ENCODE results near the gene PPIA.
"Not testable (repeated sequence)": the region's sequence is repeated elsewhere in the genome, so short reads cannot be mapped to it uniquely, and the experiment has no call there.

PPIA gene

GRCh38 chr7:44785218-44785617 lies 11.3 kb upstream of the PPIA start:
- H3K4me1 ChIP-seq (ENCODE audit: control insufficient read depth, insufficient read depth, low read length, poor library complexity, severe bottlenecking); H3K27ac ChIP-seq (ENCODE audit: insufficient read depth, low read length, poor library complexity, severe bottlenecking); H3K36me3 ChIP-seq (ENCODE audit: control insufficient read depth, insufficient read depth, low read length); DNase-seq; H3K27me3 ChIP-seq (replicated peaks; ENCODE audit: control insufficient read depth, insufficient read depth, low read length, poor library complexity, severe bottlenecking); H3K4me3 ChIP-seq (ENCODE audit: insufficient read depth, low read depth, low read length, poor library complexity, severe bottlenecking); H3K9me3 ChIP-seq (ENCODE audit: control insufficient read depth, low read length): not testable (repeated sequence)

GRCh38 chr7:44787041-44787440 lies 9.4 kb upstream of the PPIA start:
- Histone ChIP-seq H3K36me3 (ENCODE audit: control insufficient read depth, insufficient read depth, low read length) (no peaks in the 10 kb centered on the region), H3K4me3 (ENCODE audit: insufficient read depth, low read depth, low read length, poor library complexity, severe bottlenecking) (no peak overlapping the region), H3K4me1 (ENCODE audit: control insufficient read depth, insufficient read depth, low read length, poor library complexity, severe bottlenecking) (no peaks in the 10 kb centered on the region), H3K27me3 (replicated peaks; ENCODE audit: control insufficient read depth, insufficient read depth, low read length, poor library complexity, severe bottlenecking) (no peaks in the 10 kb centered on the region), H3K9me3 (ENCODE audit: control insufficient read depth, low read length) (no peaks in the 10 kb centered on the region), H3K27ac (ENCODE audit: insufficient read depth, low read length, poor library complexity, severe bottlenecking) (no peak overlapping the region)
- no peak for DNase-seq

- no peak for DNase-seq
- Histone ChIP-seq H3K9me3 (ENCODE audit: control insufficient read depth, low read length) (no peaks in the 10 kb centered on the region), H3K4me3 (ENCODE audit: insufficient read depth, low read depth, low read length, poor library complexity, severe bottlenecking) (no peak overlapping the region), H3K27ac (ENCODE audit: insufficient read depth, low read length, poor library complexity, severe bottlenecking) (no peak overlapping the region), H3K36me3 (ENCODE audit: control insufficient read depth, insufficient read depth, low read length) (no peaks in the 10 kb centered on the region), H3K4me1 (ENCODE audit: control insufficient read depth, insufficient read depth, low read length, poor library complexity, severe bottlenecking) (no peaks in the 10 kb centered on the region), H3K27me3 (replicated peaks; ENCODE audit: control insufficient read depth, insufficient read depth, low read length, poor library complexity, severe bottlenecking) (no peaks in the 10 kb centered on the region)
Observed at GRCh38 chr7:44787762-44788161, 8.7 kb upstream of the PPIA start.

GRCh38 chr7:44789990-44790389 lies 6.5 kb upstream of the PPIA start:
- Histone ChIP-seq H3K4me3 (ENCODE audit: insufficient read depth, low read depth, low read length, poor library complexity, severe bottlenecking) (no peak overlapping the region), H3K27ac (ENCODE audit: insufficient read depth, low read length, poor library complexity, severe bottlenecking) (no peak overlapping the region), H3K9me3 (ENCODE audit: control insufficient read depth, low read length) (no peaks in the 10 kb centered on the region), H3K27me3 (replicated peaks; ENCODE audit: control insufficient read depth, insufficient read depth, low read length, poor library complexity, severe bottlenecking) (no peaks in the 10 kb centered on the region), H3K4me1 (ENCODE audit: control insufficient read depth, insufficient read depth, low read length, poor library complexity, severe bottlenecking) (no peaks in the 10 kb centered on the region), H3K36me3 (ENCODE audit: control insufficient read depth, insufficient read depth, low read length) (no peaks in the 10 kb centered on the region)
- DNase-seq: no peak

GRCh38 chr7:44791278-44792219 lies 4.9 kb upstream of the PPIA start:
- H3K36me3 ChIP-seq (ENCODE audit: control insufficient read depth, insufficient read depth, low read length): no peaks in the 10 kb centered on the region
- no peak for DNase-seq
- H3K27me3 ChIP-seq (replicated peaks; ENCODE audit: control insufficient read depth, insufficient read depth, low read length, poor library complexity, severe bottlenecking): no peaks in the 10 kb centered on the region
- no peak overlapping the region for H3K27ac ChIP-seq (ENCODE audit: insufficient read depth, low read length, poor library complexity, severe bottlenecking)
- no peaks in the 10 kb centered on the region for H3K9me3 ChIP-seq (ENCODE audit: control insufficient read depth, low read length)
- peaks cover 3% of the 10 kb centered on the region for H3K4me1 ChIP-seq (ENCODE audit: control insufficient read depth, insufficient read depth, low read length, poor library complexity, severe bottlenecking)
- H3K4me3 ChIP-seq (ENCODE audit: insufficient read depth, low read depth, low read length, poor library complexity, severe bottlenecking): no peak overlapping the region

GRCh38 chr7:44793919-44794318 lies 2.6 kb upstream of the PPIA start:
- DNase-seq: no peak
- no peaks in the 10 kb centered on the region for H3K27me3 ChIP-seq (replicated peaks; ENCODE audit: control insufficient read depth, insufficient read depth, low read length, poor library complexity, severe bottlenecking)
- no peak overlapping the region for H3K27ac ChIP-seq (ENCODE audit: insufficient read depth, low read length, poor library complexity, severe bottlenecking)
- peaks cover 17% of the 10 kb centered on the region for H3K4me1 ChIP-seq (ENCODE audit: control insufficient read depth, insufficient read depth, low read length, poor library complexity, severe bottlenecking)
- H3K4me3 ChIP-seq (ENCODE audit: insufficient read depth, low read depth, low read length, poor library complexity, severe bottlenecking): no peak overlapping the region
- no peaks in the 10 kb centered on the region for H3K9me3 ChIP-seq (ENCODE audit: control insufficient read depth, low read length)
- H3K36me3 ChIP-seq (ENCODE audit: control insufficient read depth, insufficient read depth, low read length): peaks cover 6% of the 10 kb centered on the region

GRCh38 chr7:44794331-44794730 lies 2.1 kb upstream of the PPIA start:
- no peak overlapping the region for H3K27ac ChIP-seq (ENCODE audit: insufficient read depth, low read length, poor library complexity, severe bottlenecking)
- H3K4me1 ChIP-seq (ENCODE audit: control insufficient read depth, insufficient read depth, low read length, poor library complexity, severe bottlenecking): peaks cover 18% of the 10 kb centered on the region
- no peaks in the 10 kb centered on the region for H3K9me3 ChIP-seq (ENCODE audit: control insufficient read depth, low read length)
- H3K36me3 ChIP-seq (ENCODE audit: control insufficient read depth, insufficient read depth, low read length): peaks cover 8% of the 10 kb centered on the region
- no peak for DNase-seq
- H3K27me3 ChIP-seq (replicated peaks; ENCODE audit: control insufficient read depth, insufficient read depth, low read length, poor library complexity, severe bottlenecking): no peaks in the 10 kb centered on the region
- H3K4me3 ChIP-seq (ENCODE audit: insufficient read depth, low read depth, low read length, poor library complexity, severe bottlenecking): no peak overlapping the region

- H3K36me3 ChIP-seq (ENCODE audit: control insufficient read depth, insufficient read depth, low read length): peaks cover 22% of the 10 kb centered on the region
- H3K9me3 ChIP-seq (ENCODE audit: control insufficient read depth, low read length): no peaks in the 10 kb centered on the region
- H3K4me1 ChIP-seq (ENCODE audit: control insufficient read depth, insufficient read depth, low read length, poor library complexity, severe bottlenecking): peaks cover 18% of the 10 kb centered on the region
- H3K4me3 ChIP-seq (ENCODE audit: insufficient read depth, low read depth, low read length, poor library complexity, severe bottlenecking): peak overlapping the region; percentile 68
- H3K27me3 ChIP-seq (replicated peaks; ENCODE audit: control insufficient read depth, insufficient read depth, low read length, poor library complexity, severe bottlenecking): no peaks in the 10 kb centered on the region
- H3K27ac ChIP-seq (ENCODE audit: insufficient read depth, low read length, poor library complexity, severe bottlenecking): peak overlapping the region; percentile 93
- DNase-seq: no peak
Observed at GRCh38 chr7:44796034-44796503, 412 bp upstream of the PPIA start.

GRCh38 chr7:44797329-44798258 lies 1.1 kb downstream of the PPIA start:
- H3K27me3 ChIP-seq (replicated peaks; ENCODE audit: control insufficient read depth, insufficient read depth, low read length, poor library complexity, severe bottlenecking): no peaks in the 10 kb centered on the region
- peak overlapping the region; percentile 93 for H3K27ac ChIP-seq (ENCODE audit: insufficient read depth, low read length, poor library complexity, severe bottlenecking)
- peak overlapping the region; percentile 68 for H3K4me3 ChIP-seq (ENCODE audit: insufficient read depth, low read depth, low read length, poor library complexity, severe bottlenecking)
- H3K9me3 ChIP-seq (ENCODE audit: control insufficient read depth, low read length): no peaks in the 10 kb centered on the region
- peaks cover 34% of the 10 kb centered on the region for H3K36me3 ChIP-seq (ENCODE audit: control insufficient read depth, insufficient read depth, low read length)
- peak; percentile 68 to 82 (median 75) for DNase-seq
- peaks cover 18% of the 10 kb centered on the region for H3K4me1 ChIP-seq (ENCODE audit: control insufficient read depth, insufficient read depth, low read length, poor library complexity, severe bottlenecking)
